C4-2B (cell line): ENCODE measurements around the gene AK8.

Source experiments
- ZFX ChIP-seq: fragments of 450-650 bp; IDR thresholded peaks from 2 replicates; pipeline ENCODE4 v1.6.1; 2017
- TF ChIP-seq, protein P1 (sequence below): fragments of 450-650 bp; conservative IDR thresholded peaks from 2 replicates; pipeline ENCODE4 v1.5.1; 2017; ENCODE audit warnings: mild to moderate bottlenecking

DNA sequence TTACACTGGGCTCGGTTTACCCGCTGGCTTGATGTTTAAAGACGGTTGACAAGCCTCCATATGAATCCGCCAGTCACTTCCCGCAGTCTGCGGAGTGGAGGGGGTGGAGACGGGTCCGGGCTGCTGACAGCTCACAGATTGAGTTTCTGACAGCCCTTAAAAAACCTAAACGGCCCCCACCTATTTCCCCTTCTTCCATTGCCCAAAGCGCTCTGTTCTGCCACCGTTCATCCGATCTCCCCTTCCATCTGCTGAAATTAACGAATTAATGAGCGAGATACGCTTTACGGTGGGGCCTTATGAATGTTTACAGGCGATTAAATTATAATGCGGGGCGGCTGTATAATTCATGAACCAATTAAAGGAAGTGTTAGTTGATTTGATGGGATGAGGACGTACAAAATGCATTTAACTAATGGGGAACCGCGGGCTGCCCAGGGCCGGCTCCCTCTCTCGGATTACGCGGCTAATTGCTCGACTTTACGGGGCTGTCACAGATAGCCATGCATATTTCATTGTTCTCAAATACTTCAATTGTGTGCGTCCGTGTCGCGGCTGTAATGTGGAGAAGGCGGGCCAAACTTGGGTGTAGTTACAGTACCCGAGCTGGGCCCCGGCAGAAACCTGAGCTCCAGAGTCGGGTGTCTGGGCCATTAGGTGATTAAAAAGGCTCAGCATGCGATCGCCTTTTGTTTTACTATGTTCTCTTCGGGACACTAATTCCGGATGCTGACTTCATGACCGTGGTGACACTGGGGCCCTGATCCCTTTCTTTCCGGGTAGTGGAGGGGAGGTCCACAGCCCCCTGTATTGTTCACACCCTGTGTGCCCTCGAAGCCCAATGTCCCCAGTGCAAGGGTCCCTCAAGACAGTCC lies 133.0 kb downstream of the AK8 start:
- TF ChIP-seq, protein P1, sequence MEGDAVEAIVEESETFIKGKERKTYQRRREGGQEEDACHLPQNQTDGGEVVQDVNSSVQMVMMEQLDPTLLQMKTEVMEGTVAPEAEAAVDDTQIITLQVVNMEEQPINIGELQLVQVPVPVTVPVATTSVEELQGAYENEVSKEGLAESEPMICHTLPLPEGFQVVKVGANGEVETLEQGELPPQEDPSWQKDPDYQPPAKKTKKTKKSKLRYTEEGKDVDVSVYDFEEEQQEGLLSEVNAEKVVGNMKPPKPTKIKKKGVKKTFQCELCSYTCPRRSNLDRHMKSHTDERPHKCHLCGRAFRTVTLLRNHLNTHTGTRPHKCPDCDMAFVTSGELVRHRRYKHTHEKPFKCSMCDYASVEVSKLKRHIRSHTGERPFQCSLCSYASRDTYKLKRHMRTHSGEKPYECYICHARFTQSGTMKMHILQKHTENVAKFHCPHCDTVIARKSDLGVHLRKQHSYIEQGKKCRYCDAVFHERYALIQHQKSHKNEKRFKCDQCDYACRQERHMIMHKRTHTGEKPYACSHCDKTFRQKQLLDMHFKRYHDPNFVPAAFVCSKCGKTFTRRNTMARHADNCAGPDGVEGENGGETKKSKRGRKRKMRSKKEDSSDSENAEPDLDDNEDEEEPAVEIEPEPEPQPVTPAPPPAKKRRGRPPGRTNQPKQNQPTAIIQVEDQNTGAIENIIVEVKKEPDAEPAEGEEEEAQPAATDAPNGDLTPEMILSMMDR: no peak
- TF ChIP-seq ZFX: no peak
